Osteoblast (primary cell): ENCODE results near the gene TXK. TPM values are rescaled to one million over a fixed set of nuclear protein-coding genes. Genes with fewer than 3 reads are reported as not detected.

Experiments used
- DNase-seq: peaks from one replicate; pipeline ENCODE4 v3.0.0; 2011; ENCODE audit warnings: low spot score, mixed read lengths; ENCODE audit not compliant: insufficient read length; ENCODE audit errors: missing footprints
- H2AFZ ChIP-seq: 2 replicates; pipeline ENCODE4 v1.6.0; 2011; ENCODE audit warnings: mild to moderate bottlenecking, low read length
- H3K27ac ChIP-seq: 2 replicates; pipeline ENCODE4 v1.5.1; 2011; ENCODE audit warnings: mild to moderate bottlenecking, low read depth, low read length, moderate library complexity
- H3K27me3 ChIP-seq: 2 replicates; pipeline ENCODE4 v1.6.0; 2012; ENCODE audit warnings: mild to moderate bottlenecking, control low read depth, inconsistent platforms, low read length, moderate library complexity; ENCODE audit not compliant: insufficient read depth
- H3K36me3 ChIP-seq: 2 replicates; pipeline ENCODE4 v1.5.1; 2011; ENCODE audit warnings: mild to moderate bottlenecking, low read length, control low read depth, moderate library complexity; ENCODE audit not compliant: insufficient read depth
- H3K4me1 ChIP-seq: 2 replicates; pipeline ENCODE4 v1.5.1; 2011; ENCODE audit warnings: mild to moderate bottlenecking, low read length, control low read depth, moderate library complexity; ENCODE audit not compliant: insufficient read depth
- H3K4me2 ChIP-seq: 2 replicates; pipeline ENCODE4 v1.6.0; 2011; ENCODE audit warnings: mild to moderate bottlenecking, low read length; ENCODE audit not compliant: insufficient read depth
- H3K4me3 ChIP-seq: fragments of 200-600 bp; sonication (generic); 3 replicates; pipeline ENCODE4 v1.5.1; 2012; ENCODE audit warnings: mild to moderate bottlenecking, low read length, inconsistent platforms; ENCODE audit not compliant: insufficient read depth
- H3K79me2 ChIP-seq: 2 replicates; pipeline ENCODE4 v1.6.0; 2012; ENCODE audit warnings: mild to moderate bottlenecking, low read length, control low read depth, inconsistent platforms; ENCODE audit not compliant: insufficient read depth
- H3K9me3 ChIP-seq: 2 replicates; pipeline ENCODE4 v1.5.1; 2011; ENCODE audit warnings: low read depth, low read length, control low read depth
- H4K20me1 ChIP-seq: 2 replicates; pipeline ENCODE4 v1.6.0; 2012; ENCODE audit warnings: mild to moderate bottlenecking, low read length, control low read depth; ENCODE audit not compliant: insufficient read depth
- CTCF ChIP-seq: IDR thresholded peaks from 2 replicates; pipeline ENCODE4 v1.5.1; 2011; ENCODE audit warnings: mild to moderate bottlenecking, low read depth, low read length, moderate library complexity; ENCODE audit errors: extremely low read depth
- total RNA-seq: library from RNA; depleted of rRNA; stranded (reverse); fragments of >200 nt; gene quantifications from 2 replicates; pipeline ENCODE4 v1.2.3, GENCODE V29; 2012

Gene TXK
- total RNA-seq, 1 donor, result 0.72 TPM

DNA sequence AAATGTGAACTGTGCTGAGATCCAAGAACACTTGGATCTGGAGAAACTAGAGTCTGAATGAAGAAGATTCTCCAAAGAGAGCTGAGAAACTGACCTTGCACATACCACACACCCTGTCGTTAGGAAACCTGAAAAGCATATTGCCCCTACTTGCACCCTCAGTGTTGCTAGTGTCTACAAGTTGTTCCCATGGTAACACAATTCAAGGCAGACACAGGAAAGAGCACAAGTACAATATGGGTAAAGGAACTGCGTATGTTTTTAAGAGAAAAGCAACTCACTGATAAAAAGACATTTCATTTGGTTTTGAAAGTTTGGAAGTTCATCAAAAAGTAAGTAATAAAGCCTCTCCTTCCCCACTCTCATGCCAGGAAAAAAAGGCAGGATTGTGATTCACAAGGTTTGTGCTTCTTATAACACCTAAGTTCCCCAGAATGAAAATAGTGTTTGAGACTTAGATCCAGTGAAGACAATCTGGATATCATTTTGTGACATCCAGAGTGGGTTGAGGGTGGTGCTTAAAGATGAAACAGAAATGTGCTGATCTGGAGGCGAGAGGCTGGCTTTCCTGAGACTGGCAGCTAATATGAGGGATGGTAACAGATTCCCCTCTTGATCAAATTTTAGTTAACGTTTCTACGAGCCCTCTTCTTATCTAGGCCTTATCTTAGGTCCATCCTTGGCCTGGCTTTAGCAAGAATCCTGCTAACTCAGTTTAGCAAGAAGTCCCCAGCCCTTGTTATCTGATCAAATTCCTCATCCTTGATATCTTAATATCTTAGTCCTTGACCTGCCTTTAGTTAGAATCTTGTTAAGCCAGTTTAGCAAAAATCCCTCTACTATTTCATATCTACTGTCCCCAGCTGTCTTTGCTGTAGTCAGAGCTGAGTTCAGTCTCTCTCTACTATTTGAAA, 75.2 kb downstream of the TXK start:
- H3K27ac ChIP-seq, result no peak overlapping the region
- H3K4me1 ChIP-seq, result no peaks in the 10 kb centered on the region
- H3K79me2 ChIP-seq, result no peaks in the 10 kb centered on the region
- no peaks in the 10 kb centered on the region for H3K9me3 ChIP-seq
- TF ChIP-seq CTCF, result no peak
- DNase-seq, result no peak
- no peaks in the 10 kb centered on the region for H3K27me3 ChIP-seq
- no peak overlapping the region for H3K4me3 ChIP-seq
- no peaks in the 10 kb centered on the region for H4K20me1 ChIP-seq
- H3K36me3 ChIP-seq, result no peaks in the 10 kb centered on the region
- no peak overlapping the region for H3K4me2 ChIP-seq
- no peak overlapping the region for H2AFZ ChIP-seq

- Histone ChIP-seq H3K4me2 (no peak overlapping the region), H3K4me3 (no peak overlapping the region), H3K9me3 (no peaks in the 10 kb centered on the region), H3K27ac (no peak overlapping the region), H4K20me1 (no peaks in the 10 kb centered on the region), H3K79me2 (no peaks in the 10 kb centered on the region), H3K4me1 (no peaks in the 10 kb centered on the region), H3K36me3 (no peaks in the 10 kb centered on the region), H2AFZ (no peak overlapping the region), H3K27me3 (peaks cover 12% of the 10 kb centered on the region)
- no peak for DNase-seq
- TF ChIP-seq CTCF, result no peak
These were observed 83.0 kb downstream of the TXK start for GRCh38 chr4:48051078-48051477.

- Histone ChIP-seq H3K27ac (no peak overlapping the region), H3K4me2 (no peak overlapping the region), H3K4me1 (no peaks in the 10 kb centered on the region), H3K36me3 (no peaks in the 10 kb centered on the region), H4K20me1 (no peaks in the 10 kb centered on the region), H3K9me3 (no peaks in the 10 kb centered on the region), H2AFZ (no peak overlapping the region), H3K4me3 (no peak overlapping the region), H3K27me3 (peaks cover 12% of the 10 kb centered on the region), H3K79me2 (no peaks in the 10 kb centered on the region)
- DNase-seq, result no peak
- TF ChIP-seq CTCF, result no peak
These were observed 84.6 kb downstream of the TXK start for GRCh38 chr4:48049483-48049882.

GRCh38 chr4:48047896-48048295, 86.2 kb downstream of the TXK start:
- Histone ChIP-seq H3K36me3 (no peaks in the 10 kb centered on the region), H3K79me2 (no peaks in the 10 kb centered on the region), H3K4me3 (no peak overlapping the region), H3K9me3 (no peaks in the 10 kb centered on the region), H4K20me1 (no peaks in the 10 kb centered on the region), H3K27ac (no peak overlapping the region), H3K4me1 (no peaks in the 10 kb centered on the region), H3K27me3 (peaks cover 15% of the 10 kb centered on the region), H2AFZ (no peak overlapping the region), H3K4me2 (no peak overlapping the region)
- no peak for DNase-seq
- TF ChIP-seq CTCF, result no peak
